ENCODE measurements around the gene SLC25A22. TPM values are rescaled to one million over a fixed set of nuclear protein-coding genes. Genes with fewer than 3 reads are reported as not detected.

SLC25A22 gene
- total and polyA plus RNA-seq, 10 of the 15 experiments (the other 5 are each of a cell fraction or from before 2014, with no cell fraction given) = 0.27 to 27.0 (median 8.2) TPM

- TF ChIP-seq IRF3 (IDR thresholded peaks at IDR 0.05) (no peak), BCLAF1 (IDR thresholded peaks at IDR 0.05) (no peak)
These were observed 5.6 kb downstream of the SLC25A22 start (continued) for GRCh38 chr11:792535-792821.

GRCh38 chr11:791658-792534 lies 6.2 kb downstream of the SLC25A22 start:
- ChIA-PET SMC1A (ENCODE audit: uncharacterized antibody, unreplicated experiment) (no interaction called here), POLR2A (no interaction called here), RAD21 (ENCODE audit: unreplicated experiment) (no interaction called here), CTCF (no interaction called here)
- TF ChIP-seq JUNB (IDR thresholded peaks at IDR 0.05) (no peak), POLR2A (IDR thresholded peaks at IDR 0.05; ENCODE audit: low read depth, low read length) (peak; percentile 22; the same call in 1 of the 2 replicates)
- no peak for DNase-seq (ENCODE audit: low read depth, low spot score)
- FAIRE-seq = no peak
- no peaks in the 10 kb centered on the region for H3K9me3 ChIP-seq (replicated peaks; ENCODE audit: control insufficient read depth, insufficient read depth, low read length)
- intact Hi-C loops (cut with micrococcal nuclease; ENCODE audit: unreplicated experiment) = no loop called here
- H2AFZ ChIP-seq (ENCODE audit: control insufficient read depth, low read depth, low read length) = no peak overlapping the region
- peaks cover 21% of the 10 kb centered on the region for H3K79me2 ChIP-seq (ENCODE audit: control insufficient read depth, insufficient read depth, low read length)
- in situ Hi-C loops (cut with MboI) = no loop called here
- H3K27ac ChIP-seq (ENCODE audit: control insufficient read depth, insufficient read depth) = no peak overlapping the region
- ATAC-seq = no peak
- H3K36me3 ChIP-seq (ENCODE audit: control insufficient read depth in 2 of 2, insufficient read depth in 2 of 2, low read length in 1 of 2) = peaks cover 0 to 9% of the 10 kb centered on the region in 2 experiments; a peak in 2 of 4 replicates
- H3K4me2 ChIP-seq (ENCODE audit: control insufficient read depth, insufficient read depth) = no peak overlapping the region
- no peaks in the 10 kb centered on the region for H3K27me3 ChIP-seq (replicated peaks in 1 of 2; ENCODE audit: control insufficient read depth in 2 of 2, insufficient read depth in 2 of 2, low read length in 1 of 2)
- BruUV-seq (replicated peaks) = no TSS peak
- no peak overlapping the region for H3K4me3 ChIP-seq
- H4K20me1 ChIP-seq (ENCODE audit: control insufficient read depth, insufficient read depth) = no peaks in the 10 kb centered on the region
- 95% methylated on average over 32 of the region's 49 CpGs for WGBS (ENCODE audit: insufficient coverage, insufficient replicate concordance, low lambda C conversion rate, missing lambda C conversion rate)
- H3K9ac ChIP-seq (ENCODE audit: control insufficient read depth, insufficient read depth, low read length) = no peak overlapping the region
- peaks cover 20% of the 10 kb centered on the region for H3K4me1 ChIP-seq (ENCODE audit: control insufficient read depth, insufficient read depth, low read length)
